Right forelimb (tissue), 1 donor: Measurements from ENCODE around the gene DDX47.
"Not testable (repeated sequence)": the region's sequence is repeated elsewhere in the genome, so short reads cannot be mapped to it uniquely, and the experiment has no call there.

ENCODE experiments used
- DNase-seq: peaks from one replicate; pipeline ENCODE4 v3.0.0-alpha.2; 2018

The DDX47 gene

GRCh38 chr12:12823811-12824210 lies 10.7 kb downstream of the DDX47 start:
- no peak for DNase-seq

- DNase-seq: no peak
Measured at GRCh38 chr12:12835378-12836146, 22.4 kb downstream of the DDX47 start.

- DNase-seq: no peak
Measured at GRCh38 chr12:12836571-12836970, 23.4 kb downstream of the DDX47 start.

- no peak for DNase-seq
Measured at GRCh38 chr12:12837025-12837812, 24.1 kb downstream of the DDX47 start.

- no peak for DNase-seq
Measured at GRCh38 chr12:12837813-12838153, 24.6 kb downstream of the DDX47 start.

- DNase-seq: no peak
Measured at GRCh38 chr12:12839003-12839395, 25.9 kb downstream of the DDX47 start.

GRCh38 chr12:12839439-12839838 lies 26.3 kb downstream of the DDX47 start:
- DNase-seq: not testable (repeated sequence)

- DNase-seq: no peak
Measured at GRCh38 chr12:12839873-12840579, 26.9 kb downstream of the DDX47 start.

GRCh38 chr12:12840580-12840899 lies 27.4 kb downstream of the DDX47 start:
- no peak for DNase-seq

- DNase-seq: not testable (repeated sequence)
Measured at GRCh38 chr12:12841428-12841827, 28.3 kb downstream of the DDX47 start.

- no peak for DNase-seq
Measured at GRCh38 chr12:12845794-12846243, 32.7 kb downstream of the DDX47 start.

GRCh38 chr12:12846780-12847179 lies 33.6 kb downstream of the DDX47 start:
- not testable (repeated sequence) for DNase-seq

GRCh38 chr12:12853435-12853834 lies 40.3 kb downstream of the DDX47 start:
- DNase-seq: no peak

- no peak for DNase-seq
Measured at GRCh38 chr12:12859690-12860089, 46.5 kb downstream of the DDX47 start.

- DNase-seq: no peak
Measured at GRCh38 chr12:12864243-12864642, 51.1 kb downstream of the DDX47 start.

GRCh38 chr12:12868477-12869235 lies 55.5 kb downstream of the DDX47 start:
- no peak for DNase-seq

GRCh38 chr12:12870465-12870864 lies 57.3 kb downstream of the DDX47 start:
- DNase-seq: no peak

GRCh38 chr12:12871587-12872138 lies 58.5 kb downstream of the DDX47 start:
- DNase-seq: no peak

- no peak for DNase-seq
Measured at GRCh38 chr12:12872139-12872933, 59.2 kb downstream of the DDX47 start.

GRCh38 chr12:12872934-12873275 lies 59.8 kb downstream of the DDX47 start:
- DNase-seq: no peak

GRCh38 chr12:12874029-12874428 lies 60.9 kb downstream of the DDX47 start:
- DNase-seq: no peak

- DNase-seq: not testable (repeated sequence)
Measured at GRCh38 chr12:12875301-12875700, 62.2 kb downstream of the DDX47 start.
